HG02642 (cell line): ENCODE data around the gene CTSK.
"Not testable (repeated sequence)": the region's sequence is repeated elsewhere in the genome, so short reads cannot be mapped to it uniquely, and the experiment has no call there.

Experiments used
- ATAC-seq: cut with Tn5 transposase; IDR thresholded peaks from one replicate; pipeline ENCODE4 v1.9.1; 2021; ENCODE audit warnings: mild to moderate bottlenecking; ENCODE audit not compliant: unreplicated experiment, poor library complexity

CTSK gene

DNA sequence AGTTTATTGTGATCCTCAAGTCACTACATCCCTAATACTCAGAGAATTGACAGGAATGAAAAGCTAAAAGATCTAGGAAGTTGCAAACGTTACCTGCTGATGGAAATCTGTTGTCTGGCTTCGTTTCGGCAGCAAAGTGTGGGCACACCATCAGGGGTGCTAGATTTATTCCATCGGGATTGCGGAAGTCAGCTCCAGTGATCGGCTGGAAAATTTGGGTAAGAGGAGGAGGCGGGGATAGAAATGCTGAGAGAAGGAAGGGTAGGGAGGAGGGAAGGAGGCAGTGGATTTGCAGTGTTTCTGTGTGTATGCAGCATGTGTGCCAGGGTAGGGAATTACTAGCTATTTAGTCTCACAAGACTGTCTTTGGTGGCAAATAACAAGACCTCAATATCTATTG, at the start of gene CTSK:
CTSK (minus strand) TSS at position 140 of the 400 bp plus-strand sequence. CDS start 1,455 bp downstream, outside the sequence.
- ATAC-seq, result no peak

DNA sequence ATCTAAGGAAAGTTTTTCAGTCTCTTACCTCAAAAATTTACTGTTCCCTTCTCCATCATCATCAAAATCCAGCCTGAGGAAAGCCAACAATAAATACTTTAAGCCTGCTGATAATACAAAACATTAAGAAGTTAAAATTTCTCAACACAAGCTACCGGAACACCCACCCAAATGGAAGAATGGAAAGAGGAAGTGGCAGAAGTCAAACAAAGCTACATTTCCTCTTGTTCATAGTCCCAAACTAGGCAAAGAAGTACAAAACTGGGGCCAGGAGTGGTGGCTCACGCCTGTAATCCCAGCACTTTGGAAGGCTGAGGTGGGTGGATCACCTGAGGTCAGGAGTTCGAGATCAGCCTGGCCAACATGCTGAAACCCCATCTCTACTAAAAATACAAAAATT, 44.7 kb upstream of the CTSK start:
- not testable (repeated sequence) for ATAC-seq

DNA sequence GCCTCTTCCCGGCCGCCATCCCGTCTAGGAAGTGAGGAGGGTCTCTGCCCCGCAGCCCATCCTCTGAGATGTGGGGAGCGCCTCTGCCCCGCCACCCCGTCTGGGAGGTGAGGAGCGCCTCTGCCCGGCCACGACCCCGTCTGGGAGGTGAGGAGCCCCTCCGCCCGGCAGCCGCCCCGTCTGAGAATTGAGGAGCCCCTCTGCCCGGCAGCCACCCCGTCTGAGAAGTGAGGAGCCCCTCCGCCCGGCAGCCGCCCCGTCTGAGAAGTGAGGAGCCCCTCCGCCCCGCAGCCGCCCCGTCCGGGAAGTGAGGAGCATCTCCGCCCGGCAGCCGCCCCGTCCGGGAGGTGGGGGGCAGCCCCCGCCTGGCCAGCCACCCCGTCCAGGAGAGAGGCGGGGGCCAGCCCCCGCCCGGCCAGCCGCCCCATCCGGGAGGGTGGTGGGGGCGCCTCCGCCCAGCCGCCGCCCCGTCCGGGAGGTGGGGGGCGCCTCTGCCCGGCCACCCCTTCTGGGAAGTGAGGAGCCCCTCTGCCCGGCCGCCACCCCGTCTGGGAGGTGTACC, 42.8 kb upstream of the CTSK start:
- ATAC-seq, result not testable (repeated sequence)

DNA sequence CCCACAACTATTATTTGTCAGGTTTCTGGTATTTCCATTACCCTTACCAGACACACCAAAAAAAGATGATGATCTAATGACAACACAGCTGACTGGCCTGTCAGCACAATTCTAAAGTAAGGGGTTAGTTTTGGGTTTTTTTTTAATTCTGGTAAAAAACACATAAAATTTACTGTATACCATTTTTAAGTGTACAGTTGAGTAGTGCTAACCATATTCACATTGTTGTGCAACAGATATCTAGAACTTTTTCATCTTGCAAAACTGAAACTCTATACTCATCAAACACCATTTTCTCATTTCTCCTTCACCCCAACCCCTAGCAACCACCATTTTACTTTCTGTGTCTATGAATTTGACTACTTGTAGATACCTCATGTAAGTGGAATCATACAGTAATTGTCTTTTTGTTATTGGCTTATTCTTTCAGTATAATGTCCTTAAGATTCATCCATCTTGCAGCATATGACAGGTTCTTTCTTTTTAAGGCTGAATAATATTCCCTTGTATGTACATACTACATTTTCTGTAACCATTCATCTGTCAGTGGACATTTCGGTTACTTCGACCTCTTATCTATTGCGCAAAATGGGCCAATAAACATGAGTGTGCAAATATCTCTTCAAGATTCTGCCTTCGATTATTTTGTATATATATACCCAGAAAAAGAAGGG, 38.5 kb upstream of the CTSK start:
- no peak for ATAC-seq

DNA sequence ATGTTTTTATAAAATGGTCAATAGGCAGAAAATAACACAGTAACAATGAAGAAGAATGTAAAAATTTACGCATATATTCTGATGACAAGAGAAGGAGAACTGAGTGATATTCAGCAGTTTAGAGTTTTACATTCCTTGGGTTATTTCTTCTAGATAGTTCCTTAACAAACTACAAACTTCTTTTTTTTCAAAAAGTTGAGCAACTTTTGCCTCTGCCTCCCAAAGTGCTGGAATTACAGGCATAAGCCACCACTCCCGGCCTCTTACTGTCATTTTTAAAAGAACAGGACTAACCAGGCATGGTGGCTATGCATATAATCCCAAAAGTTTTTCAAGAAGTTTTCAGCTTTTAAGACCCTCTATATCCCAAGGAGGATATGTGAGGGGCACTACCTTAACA, 35.4 kb upstream of the CTSK start:
- no peak for ATAC-seq

DNA sequence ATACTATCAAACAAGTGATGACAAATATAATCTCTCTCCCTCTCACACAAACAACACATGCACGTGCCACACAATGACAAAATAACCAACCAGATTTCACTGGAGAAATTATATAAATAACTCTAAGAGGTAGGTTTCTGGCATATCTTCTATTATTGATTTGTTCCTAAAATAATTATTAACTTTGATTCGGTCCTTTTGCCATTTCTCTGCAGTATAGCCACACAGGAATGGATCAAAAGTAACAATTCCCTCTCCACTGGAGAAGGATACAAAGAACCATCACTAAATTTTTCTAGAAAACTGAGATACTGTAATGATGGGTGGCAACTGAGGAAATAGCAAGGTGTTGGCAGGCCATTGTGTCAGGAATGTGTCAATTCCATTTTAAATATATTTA, 34.9 kb upstream of the CTSK start:
- ATAC-seq, result no peak

DNA sequence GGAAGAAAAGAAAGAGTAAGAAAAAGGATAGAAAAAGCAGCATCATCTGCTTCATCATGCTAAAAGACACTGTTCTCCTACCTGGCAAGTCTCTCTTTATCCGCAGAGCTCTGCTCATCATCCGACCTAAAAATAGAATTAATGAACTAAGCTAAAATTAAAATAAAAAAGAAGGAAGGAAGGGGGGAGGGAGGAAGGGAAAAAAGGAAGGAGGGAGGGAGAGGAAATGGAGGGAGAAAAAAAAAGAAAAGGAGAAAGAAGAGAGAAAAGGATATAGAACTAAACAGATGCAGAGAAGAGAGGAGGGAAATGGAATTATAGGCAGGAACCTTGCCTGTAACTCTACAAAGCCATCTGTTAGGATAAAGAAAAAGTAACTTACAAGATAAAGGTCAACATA, 34.3 kb upstream of the CTSK start:
- ATAC-seq, result no peak

DNA sequence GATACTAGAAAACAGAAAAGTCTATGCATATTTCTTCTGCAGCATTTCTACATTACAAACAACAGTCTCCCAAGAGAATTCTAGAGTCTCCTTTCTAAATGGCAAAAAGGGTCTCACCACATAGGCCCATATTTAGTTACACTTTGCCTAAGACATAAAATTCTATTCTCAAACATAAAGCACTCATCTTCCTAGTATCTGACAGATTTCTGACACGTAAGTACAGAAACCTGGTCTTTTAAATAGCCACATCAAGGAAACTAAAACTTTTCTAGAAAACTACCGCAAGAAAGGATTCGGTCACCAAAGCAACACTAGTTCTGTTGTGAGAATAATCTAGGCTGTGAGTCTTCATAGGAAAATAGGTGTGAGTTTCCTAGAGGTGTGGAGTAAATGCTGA, 33.6 kb upstream of the CTSK start:
- no peak for ATAC-seq

DNA sequence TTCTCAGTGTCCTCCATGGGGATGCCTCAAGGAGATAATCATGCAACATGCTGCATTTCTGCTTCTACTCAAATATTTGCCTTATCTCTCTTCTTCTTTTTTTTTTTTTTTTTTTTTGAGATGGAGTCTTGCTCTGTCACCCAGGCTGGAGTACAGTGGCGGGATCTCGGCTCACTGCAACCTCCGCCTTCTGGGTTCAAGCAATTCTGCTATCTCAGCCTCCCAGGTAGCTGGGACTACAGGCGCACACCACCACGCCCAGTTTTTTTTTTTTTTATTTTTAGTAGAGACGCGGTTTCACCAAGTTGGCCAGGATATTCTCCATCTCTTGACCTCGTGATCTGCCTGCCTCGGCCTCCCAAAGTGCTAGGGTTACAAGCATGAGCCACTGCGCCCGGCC, 32.8 kb upstream of the CTSK start:
- not testable (repeated sequence) for ATAC-seq

DNA sequence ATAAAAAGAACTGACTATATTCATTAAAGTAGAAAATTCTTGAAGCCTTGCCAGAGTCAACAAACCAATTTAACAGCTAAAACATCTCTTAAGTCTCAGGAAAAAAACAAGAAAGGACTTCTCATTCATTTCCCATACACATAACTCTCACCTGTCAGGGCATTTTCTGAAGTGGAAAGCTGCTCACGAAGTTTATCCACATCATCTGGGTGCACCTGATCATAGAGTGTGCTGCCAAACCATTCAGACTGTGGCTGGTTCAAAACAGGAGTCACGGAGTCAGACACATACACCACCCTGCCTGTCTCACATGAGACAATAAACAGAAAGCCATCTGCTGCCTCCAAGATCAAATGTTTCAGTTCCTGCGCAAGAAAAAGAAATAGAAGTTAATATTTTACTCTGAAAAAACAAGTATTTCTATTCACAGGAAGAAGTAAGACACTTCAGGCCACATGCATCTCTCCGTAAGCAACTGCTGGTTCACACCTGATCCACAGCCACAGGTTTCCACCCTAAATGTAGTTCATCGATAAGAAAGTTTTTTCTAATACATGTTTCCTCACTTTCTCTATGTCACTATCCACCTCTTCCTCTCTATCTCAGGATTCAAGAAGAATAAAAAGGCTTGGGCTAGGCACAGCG, 28.2 kb upstream of the CTSK start:
- peak; percentile 81 for ATAC-seq

DNA sequence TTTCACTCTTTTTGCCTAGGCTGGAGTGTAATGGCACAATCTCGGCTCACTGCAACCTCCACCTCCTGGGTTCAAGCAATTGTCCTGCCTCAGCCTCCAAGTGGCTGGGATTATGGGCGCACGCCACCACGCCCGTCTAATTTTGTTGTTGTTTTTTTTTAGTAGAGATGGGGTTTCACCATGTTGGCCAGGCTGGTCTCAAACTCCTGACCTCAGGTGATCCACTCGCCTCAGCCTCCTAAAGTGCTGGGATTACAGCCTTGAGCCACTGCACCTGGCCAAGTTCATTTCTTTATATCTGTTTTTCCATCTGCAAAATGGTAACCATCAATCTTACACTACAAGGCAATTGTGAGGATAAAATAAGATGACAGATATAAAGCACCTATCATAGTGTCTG, 25.9 kb upstream of the CTSK start:
- ATAC-seq, result not testable (repeated sequence)

DNA sequence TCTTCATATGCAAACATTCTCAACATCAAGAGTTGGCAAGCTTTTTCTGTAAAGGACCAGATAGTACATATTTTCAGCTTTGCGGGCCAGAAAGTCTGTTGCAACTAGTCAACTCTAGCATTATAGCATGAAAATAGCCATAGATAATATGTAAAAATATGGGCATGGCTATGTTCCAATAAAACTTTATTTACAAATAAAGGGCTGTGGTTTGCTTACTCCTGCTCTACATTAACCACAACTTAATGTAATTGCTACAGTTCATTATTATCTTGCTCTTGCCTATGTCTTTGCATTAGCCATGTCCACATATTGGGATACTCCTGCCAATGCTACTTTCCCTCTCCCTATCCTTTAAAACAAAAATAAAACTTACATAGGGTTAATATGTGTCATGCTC, 24.5 kb upstream of the CTSK start:
- no peak for ATAC-seq

DNA sequence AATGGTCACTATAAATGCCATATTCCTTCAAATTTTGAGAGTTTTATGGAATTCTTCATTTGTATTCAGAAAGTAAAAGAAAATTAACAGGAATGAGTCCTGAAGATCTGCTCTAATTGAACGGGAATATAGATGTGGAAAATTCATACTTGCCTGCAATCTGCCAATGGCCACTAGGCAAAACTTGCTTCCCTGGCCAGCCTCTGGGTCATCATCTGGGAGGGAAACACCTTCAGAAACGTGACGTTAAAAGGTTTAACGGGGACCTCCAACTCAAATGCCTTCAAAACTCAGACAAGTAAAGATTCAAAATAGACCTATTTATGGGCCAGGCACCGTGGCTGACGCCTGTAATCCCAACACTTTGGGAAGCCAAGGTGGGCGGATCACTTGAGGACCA, 21.7 kb upstream of the CTSK start:
- no peak for ATAC-seq

DNA sequence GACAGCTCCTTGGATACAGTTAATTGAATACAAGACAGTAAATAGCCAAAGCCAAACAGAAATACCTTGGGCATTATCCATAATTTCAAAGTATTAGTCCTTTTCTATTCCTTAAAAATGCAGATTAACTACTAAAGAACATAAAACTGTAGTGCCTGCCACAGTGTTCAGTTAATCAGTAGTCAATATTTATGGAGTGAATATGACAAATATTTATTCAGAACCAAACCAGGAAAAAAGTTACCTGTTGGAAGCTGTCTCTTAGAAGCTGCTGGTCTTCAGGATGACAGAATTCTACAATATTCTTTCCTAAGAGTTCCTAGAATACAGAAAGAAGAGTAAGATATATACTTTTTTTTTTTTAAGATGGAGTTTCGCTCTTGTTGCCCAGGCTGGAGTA, 18.2 kb upstream of the CTSK start:
- ATAC-seq, result no peak

DNA sequence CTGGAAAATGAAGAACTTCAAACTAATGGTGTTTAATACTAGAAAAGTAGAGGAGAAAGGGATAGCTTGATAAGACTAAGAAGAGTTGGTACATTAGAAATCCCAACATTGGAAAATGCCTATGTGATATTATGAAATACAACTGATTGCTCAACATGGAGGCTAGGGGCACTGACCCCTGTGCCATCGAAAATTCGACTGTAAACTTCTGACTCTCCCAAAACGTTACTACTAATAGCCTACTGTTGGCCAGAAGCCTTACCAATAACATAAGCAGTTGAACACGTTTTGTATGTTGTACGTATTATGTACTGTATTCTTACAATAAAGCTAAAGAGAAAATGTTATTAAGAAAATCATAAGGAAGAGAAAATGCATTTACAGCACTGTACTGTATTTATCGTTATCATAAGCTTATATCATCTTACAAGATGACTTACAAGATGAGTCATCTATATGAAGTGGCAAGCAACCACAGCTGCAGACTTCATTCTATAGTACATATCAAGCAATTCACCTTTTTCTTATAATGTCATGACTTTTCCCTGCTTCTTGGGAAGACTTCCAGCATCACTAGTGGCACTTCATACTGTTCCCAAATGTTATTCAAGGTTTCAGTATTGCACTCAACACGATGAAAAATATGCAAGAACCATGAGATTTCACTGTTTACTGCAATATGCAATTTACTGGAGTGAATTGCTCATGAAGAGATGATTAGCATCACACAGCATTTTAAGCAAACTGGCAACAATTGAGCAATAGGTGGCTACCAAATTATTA, 12.9 kb upstream of the CTSK start:
- ATAC-seq, result no peak

DNA sequence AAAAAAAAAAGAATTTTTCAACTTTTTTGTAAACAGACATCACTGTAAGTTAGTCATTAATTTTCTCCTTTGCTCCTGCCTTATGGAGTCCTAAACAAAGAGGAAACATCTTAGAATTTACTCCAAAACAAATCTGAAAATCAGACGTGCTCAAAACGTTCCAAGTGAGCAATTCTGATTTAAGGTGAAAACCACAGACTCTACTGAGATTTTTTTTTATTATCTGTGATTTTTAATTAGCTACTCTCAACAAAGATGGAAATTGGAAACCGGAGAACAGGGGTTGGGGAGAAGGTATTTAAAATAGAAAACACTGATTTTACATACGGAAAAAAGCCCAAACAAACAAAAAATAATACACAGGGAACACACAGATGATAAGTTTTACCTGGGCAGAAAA, 7.8 kb upstream of the CTSK start:
- ATAC-seq, result no peak

DNA sequence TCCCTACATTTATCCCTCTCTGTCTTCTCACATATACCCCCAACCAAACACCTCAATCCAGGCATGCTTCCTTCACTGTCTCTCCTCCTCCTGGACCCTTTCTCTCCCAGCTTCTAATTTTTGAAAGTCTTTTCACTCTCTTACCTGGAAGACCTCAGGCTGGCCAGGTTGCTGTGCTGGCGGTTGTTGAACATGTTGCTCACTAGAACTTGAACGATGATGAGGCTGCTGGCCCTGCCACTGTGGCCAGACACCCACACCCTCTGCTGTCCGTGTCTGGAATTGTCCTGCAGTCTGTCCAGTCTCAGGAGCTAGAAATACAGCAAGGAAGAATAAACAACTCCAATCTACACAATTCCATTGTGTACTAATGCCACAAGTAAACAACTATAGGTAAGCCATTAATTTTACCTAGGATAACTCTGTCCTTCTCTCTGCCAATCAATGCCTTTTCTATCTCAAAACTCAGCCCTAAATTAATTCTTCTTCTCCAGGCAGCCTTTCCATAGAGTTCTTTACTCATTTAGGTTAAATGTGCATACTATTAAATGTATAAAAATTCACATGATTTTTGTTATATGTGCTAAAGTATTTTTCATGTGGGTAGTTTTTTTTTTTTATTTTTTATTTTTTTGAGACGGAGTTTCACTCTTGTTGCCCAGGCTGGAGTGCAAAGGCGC, 5.1 kb upstream of the CTSK start:
- ATAC-seq, result no peak

DNA sequence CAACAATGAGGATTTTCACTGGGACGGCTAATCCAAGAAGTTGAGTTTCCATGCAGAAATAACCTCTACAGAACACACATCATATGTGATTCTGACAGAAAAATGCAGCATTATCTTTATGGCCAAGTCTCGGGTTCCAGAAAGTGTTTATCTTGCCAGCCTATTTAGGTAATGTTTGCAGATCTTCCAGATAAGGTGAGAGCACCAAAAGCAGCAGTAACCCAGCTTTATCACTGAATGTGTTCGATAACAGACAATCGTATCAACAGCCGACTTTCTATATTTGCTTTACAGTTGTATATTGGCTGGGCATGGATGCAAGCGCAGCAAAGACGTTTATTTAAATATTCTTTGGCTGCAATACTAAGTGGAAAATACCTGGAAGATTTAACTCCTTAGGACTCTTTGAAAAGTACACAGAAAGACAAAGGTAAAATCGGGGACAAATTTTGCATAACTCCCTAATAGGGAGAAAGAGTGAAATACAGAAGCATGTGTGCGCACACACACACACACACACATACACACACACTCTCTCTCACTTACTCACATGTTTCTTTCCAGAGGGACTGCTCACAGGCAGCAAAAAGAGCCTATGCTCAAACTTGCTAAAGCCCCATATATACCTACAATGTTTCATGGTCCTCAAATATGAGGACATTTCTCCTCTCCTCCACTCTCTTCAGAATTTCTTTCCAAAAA, 3.0 kb upstream of the CTSK start:
- ATAC-seq, result no peak

DNA sequence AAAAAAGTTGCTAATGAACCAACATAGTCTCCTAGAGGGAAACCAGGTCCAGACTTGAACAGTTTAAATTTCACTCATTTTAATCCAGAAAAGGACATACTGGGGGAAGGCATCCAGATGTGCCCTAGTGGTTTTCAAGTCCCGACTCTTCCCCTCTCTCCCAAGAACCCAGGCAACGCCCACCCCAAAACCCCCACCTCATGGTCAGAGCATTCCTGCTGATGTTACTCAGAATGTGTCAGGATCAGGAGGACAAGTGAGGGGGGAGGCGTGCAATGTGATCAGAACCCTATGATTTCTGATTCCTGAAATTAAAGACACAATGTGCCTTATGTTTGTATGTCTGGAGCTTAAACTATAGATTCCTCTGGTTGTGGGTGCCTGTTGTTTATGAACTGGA, 1.6 kb upstream of the CTSK start:
- no peak for ATAC-seq

DNA sequence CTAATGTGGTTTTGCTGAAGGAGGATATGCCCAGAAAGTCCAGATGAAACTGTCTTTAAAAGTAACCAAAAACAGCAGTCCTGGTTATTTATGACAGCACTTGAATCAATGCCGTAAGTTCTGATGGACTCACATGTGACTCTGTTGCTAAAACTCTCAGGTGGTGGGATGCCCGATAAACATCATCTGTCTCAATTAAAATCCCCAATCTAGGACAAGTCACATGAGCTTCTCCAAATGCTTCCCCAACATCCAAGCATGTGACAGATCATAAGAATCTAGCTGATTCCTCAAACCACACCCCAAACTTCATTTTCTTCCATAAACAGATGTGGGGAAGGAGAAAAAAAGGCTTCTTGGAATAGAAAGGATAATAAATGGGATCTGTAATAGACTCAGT, 786 bp upstream of the CTSK start:
- ATAC-seq, result no peak
